Stimulated activated memory B cell treated with anti-CD40 and anti-IgM and Interleukin-4, amounts not matched to agents 10 μg/mL and 1 μg/mL and 100 μg/mL, for 72 hours (primary cell): ENCODE measurements around the gene ARHGEF19.
"Not testable (repeated sequence)": the region's sequence is repeated elsewhere in the genome, so short reads cannot be mapped to it uniquely, and the experiment has no call there.

Experiments used
- ATAC-seq: fragments of 150-1000 bp; cut with Tn5 transposase; 2 replicates; pipeline ENCODE4 v1.10.0; 2021
- H3K27ac Mint-ChIP-seq: one replicate; pipeline ENCODE4 v1.8.0; 2022; ENCODE audit warnings: mild to moderate bottlenecking, mixed read lengths
- H3K27me3 Mint-ChIP-seq: one replicate; pipeline ENCODE4 v1.8.0; 2022; ENCODE audit warnings: mixed read lengths
- H3K36me3 Mint-ChIP-seq: one replicate; pipeline ENCODE4 v1.8.0; 2022; ENCODE audit warnings: mixed read lengths
- H3K4me1 Mint-ChIP-seq: one replicate; pipeline ENCODE4 v1.8.0; 2022; ENCODE audit warnings: mixed read lengths
- H3K4me3 Mint-ChIP-seq: one replicate; pipeline ENCODE4 v1.8.0; 2022; ENCODE audit warnings: mild to moderate bottlenecking, moderate library complexity, mixed read lengths
- H3K9me3 Mint-ChIP-seq: one replicate; pipeline ENCODE4 v1.8.0; 2022; ENCODE audit warnings: mixed read lengths

The ARHGEF19 gene

GRCh38 chr1:16205334-16205671 lies 7.1 kb downstream of the ARHGEF19 start:
- no peaks in the 10 kb centered on the region for H3K9me3 Mint-ChIP-seq
- no peak overlapping the region for H3K4me3 Mint-ChIP-seq
- H3K27ac Mint-ChIP-seq, result no peak overlapping the region
- no peak for ATAC-seq
- no peaks in the 10 kb centered on the region for H3K27me3 Mint-ChIP-seq
- peaks cover 9% of the 10 kb centered on the region for H3K36me3 Mint-ChIP-seq
- peaks cover 12% of the 10 kb centered on the region for H3K4me1 Mint-ChIP-seq

- no peak overlapping the region for H3K27ac Mint-ChIP-seq
- no peak overlapping the region for H3K4me3 Mint-ChIP-seq
- no peaks in the 10 kb centered on the region for H3K9me3 Mint-ChIP-seq
- ATAC-seq, result no peak
- H3K36me3 Mint-ChIP-seq, result peaks cover 9% of the 10 kb centered on the region
- H3K27me3 Mint-ChIP-seq, result no peaks in the 10 kb centered on the region
- peaks cover 12% of the 10 kb centered on the region for H3K4me1 Mint-ChIP-seq
Measured at GRCh38 chr1:16204634-16205333, 7.7 kb downstream of the ARHGEF19 start.

- Mint-ChIP-seq H3K4me3 (no peak overlapping the region), H3K9me3 (no peaks in the 10 kb centered on the region), H3K27me3 (no peaks in the 10 kb centered on the region), H3K27ac (no peak overlapping the region), H3K36me3 (peaks cover 9% of the 10 kb centered on the region), H3K4me1 (peaks cover 16% of the 10 kb centered on the region)
- no peak for ATAC-seq
Measured at GRCh38 chr1:16204216-16204615, 8.2 kb downstream of the ARHGEF19 start.

GRCh38 chr1:16203550-16203949 lies 8.9 kb downstream of the ARHGEF19 start:
- H3K4me3 Mint-ChIP-seq, result no peak overlapping the region
- H3K4me1 Mint-ChIP-seq, result peaks cover 22% of the 10 kb centered on the region
- no peak overlapping the region for H3K27ac Mint-ChIP-seq
- ATAC-seq, result no peak
- H3K9me3 Mint-ChIP-seq, result no peaks in the 10 kb centered on the region
- peaks cover 9% of the 10 kb centered on the region for H3K36me3 Mint-ChIP-seq
- H3K27me3 Mint-ChIP-seq, result no peaks in the 10 kb centered on the region

GRCh38 chr1:16202281-16203210 lies 9.9 kb downstream of the ARHGEF19 start:
- ATAC-seq, result no peak
- peaks cover 9% of the 10 kb centered on the region for H3K36me3 Mint-ChIP-seq
- H3K9me3 Mint-ChIP-seq, result no peaks in the 10 kb centered on the region
- no peak overlapping the region for H3K27ac Mint-ChIP-seq
- peaks cover 21% of the 10 kb centered on the region for H3K4me1 Mint-ChIP-seq
- no peaks in the 10 kb centered on the region for H3K27me3 Mint-ChIP-seq
- no peak overlapping the region for H3K4me3 Mint-ChIP-seq

- Mint-ChIP-seq H3K27me3 (no peaks in the 10 kb centered on the region), H3K4me1 (peaks cover 13% of the 10 kb centered on the region), H3K27ac (peak overlapping the region; percentile 38), H3K36me3 (peaks cover 9% of the 10 kb centered on the region), H3K4me3 (no peak overlapping the region), H3K9me3 (no peaks in the 10 kb centered on the region)
- no peak for ATAC-seq
Measured at GRCh38 chr1:16199700-16200099, 12.8 kb downstream of the ARHGEF19 start.

- H3K4me1 Mint-ChIP-seq, result peaks cover 10% of the 10 kb centered on the region
- no peaks in the 10 kb centered on the region for H3K27me3 Mint-ChIP-seq
- H3K27ac Mint-ChIP-seq, result peak overlapping the region; percentile 38
- no peak for ATAC-seq
- no peaks in the 10 kb centered on the region for H3K9me3 Mint-ChIP-seq
- H3K36me3 Mint-ChIP-seq, result peaks cover 9% of the 10 kb centered on the region
- H3K4me3 Mint-ChIP-seq, result no peak overlapping the region
Measured at GRCh38 chr1:16199157-16199501, 13.3 kb downstream of the ARHGEF19 start.

- Mint-ChIP-seq H3K27me3 (no peaks in the 10 kb centered on the region), H3K27ac (peak overlapping the region; percentile 38), H3K9me3 (no peaks in the 10 kb centered on the region), H3K4me1 (peaks cover 10% of the 10 kb centered on the region), H3K36me3 (peaks cover 8% of the 10 kb centered on the region), H3K4me3 (no peak overlapping the region)
- no peak for ATAC-seq
Measured at GRCh38 chr1:16198444-16199156, 13.9 kb downstream of the ARHGEF19 start.

- no peak for ATAC-seq
- no peaks in the 10 kb centered on the region for H3K36me3 Mint-ChIP-seq
- no peak overlapping the region for H3K27ac Mint-ChIP-seq
- no peaks in the 10 kb centered on the region for H3K9me3 Mint-ChIP-seq
- H3K4me1 Mint-ChIP-seq, result peaks cover 10% of the 10 kb centered on the region
- no peak overlapping the region for H3K4me3 Mint-ChIP-seq
- H3K27me3 Mint-ChIP-seq, result no peaks in the 10 kb centered on the region
Measured at GRCh38 chr1:16196874-16197273, 15.6 kb downstream of the ARHGEF19 start.

GRCh38 chr1:16196139-16196538 lies 16.3 kb downstream of the ARHGEF19 start:
- not testable (repeated sequence) for H3K9me3 Mint-ChIP-seq, H3K36me3 Mint-ChIP-seq, H3K4me3 Mint-ChIP-seq, H3K27me3 Mint-ChIP-seq, ATAC-seq, H3K27ac Mint-ChIP-seq
- peaks cover 10% of the 10 kb centered on the region for H3K4me1 Mint-ChIP-seq

- no peak overlapping the region for H3K27ac Mint-ChIP-seq
- H3K4me1 Mint-ChIP-seq, result peaks cover 10% of the 10 kb centered on the region
- H3K4me3 Mint-ChIP-seq, result no peak overlapping the region
- ATAC-seq, result no peak
- H3K9me3 Mint-ChIP-seq, result no peaks in the 10 kb centered on the region
- H3K27me3 Mint-ChIP-seq, result peaks cover 10% of the 10 kb centered on the region
- H3K36me3 Mint-ChIP-seq, result no peaks in the 10 kb centered on the region
Measured at GRCh38 chr1:16195518-16195905, 16.9 kb downstream of the ARHGEF19 start.

- Mint-ChIP-seq H3K4me1 (peaks cover 5% of the 10 kb centered on the region), H3K27ac (no peak overlapping the region), H3K4me3 (no peak overlapping the region), H3K36me3 (no peaks in the 10 kb centered on the region), H3K27me3 (peaks cover 31% of the 10 kb centered on the region), H3K9me3 (no peaks in the 10 kb centered on the region)
- ATAC-seq, result no peak
Measured at GRCh38 chr1:16191916-16192546, 20.4 kb downstream of the ARHGEF19 start.

GRCh38 chr1:16191309-16191708 lies 21.1 kb downstream of the ARHGEF19 start:
- no peak for ATAC-seq
- Mint-ChIP-seq H3K4me3 (no peak overlapping the region), H3K36me3 (no peaks in the 10 kb centered on the region), H3K27ac (no peak overlapping the region), H3K9me3 (no peaks in the 10 kb centered on the region), H3K4me1 (peaks cover 5% of the 10 kb centered on the region), H3K27me3 (peaks cover 31% of the 10 kb centered on the region)

GRCh38 chr1:16189921-16190621 lies 22.4 kb downstream of the ARHGEF19 start:
- Mint-ChIP-seq H3K4me1 (peaks cover 5% of the 10 kb centered on the region), H3K36me3 (no peaks in the 10 kb centered on the region), H3K27ac (no peak overlapping the region), H3K4me3 (no peak overlapping the region), H3K27me3 (peaks cover 31% of the 10 kb centered on the region), H3K9me3 (no peaks in the 10 kb centered on the region)
- no peak for ATAC-seq

- Mint-ChIP-seq H3K4me1 (peaks cover 5% of the 10 kb centered on the region), H3K27ac (no peak overlapping the region)
- ATAC-seq, result no peak
Measured at GRCh38 chr1:16189003-16189402, 23.4 kb downstream of the ARHGEF19 start.

More at GRCh38 chr1:16189003-16189402, 23.4 kb downstream of the ARHGEF19 start:
- H3K36me3 Mint-ChIP-seq, result no peaks in the 10 kb centered on the region
- H3K27me3 Mint-ChIP-seq, result peaks cover 31% of the 10 kb centered on the region
- no peak overlapping the region for H3K4me3 Mint-ChIP-seq
- no peaks in the 10 kb centered on the region for H3K9me3 Mint-ChIP-seq
